ENCODE results near the gene DISC1. TPM values are rescaled to one million over a fixed set of nuclear protein-coding genes. Genes with fewer than 3 reads are reported as not detected.

Gene DISC1
- total and polyA plus RNA-seq, 2 donors (not counting 1 experiment from before 2014, with no cell fraction given), result 2.0 to 4.3 TPM

DNA sequence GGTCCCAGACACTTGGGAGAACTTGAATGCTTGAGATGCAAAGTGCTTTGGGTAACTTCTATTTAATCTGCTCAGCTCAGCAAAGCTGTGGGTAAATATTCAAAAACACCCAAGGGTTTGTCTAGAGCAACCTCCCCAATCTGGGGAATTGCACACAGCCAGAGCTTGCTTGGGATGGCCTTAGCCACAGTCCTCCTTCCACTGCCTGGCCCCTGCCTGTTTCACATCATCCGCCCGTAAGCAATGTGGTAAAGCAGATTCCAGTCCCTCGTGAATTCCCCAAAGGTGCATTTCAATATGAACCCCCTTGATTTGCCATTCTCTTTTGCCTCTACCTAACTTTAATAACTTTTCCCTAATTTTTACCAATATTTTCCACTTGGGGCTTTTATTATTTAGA lies 418.1 kb downstream of the DISC1 start:
- Histone ChIP-seq H3K4me1 (ENCODE audit: control insufficient read depth, extremely low read depth, insufficient read depth, low read length) (no peaks in the 10 kb centered on the region), H3K79me2 (ENCODE audit: control insufficient read depth, insufficient read depth, low read length) (no peaks in the 10 kb centered on the region), H3K9me3 (ENCODE audit: control insufficient read depth, insufficient read depth, low read depth, low read length) (no peaks in the 10 kb centered on the region), H3K4me2 (ENCODE audit: extremely low read depth, insufficient read depth, low read length) (no peak overlapping the region), H3K36me3 (ENCODE audit: control insufficient read depth, insufficient read depth, low read length) (no peaks in the 10 kb centered on the region), H3K9ac (ENCODE audit: insufficient read depth, low read length) (no peak overlapping the region), H4K20me1 (ENCODE audit: control insufficient read depth, extremely low read depth, insufficient read depth, low read length) (no peaks in the 10 kb centered on the region), H3K4me3 (replicated peaks in 1 of 4; ENCODE audit: control extremely low read depth in 1 of 4, insufficient read depth in 1 of 4, low read depth in 3 of 4, low read length in 4 of 4) (no peak overlapping the region), H2AFZ (ENCODE audit: low read length) (no peak overlapping the region), H3K27ac (ENCODE audit: insufficient read depth, low read length) (no peak overlapping the region), H3K27me3 (ENCODE audit: control insufficient read depth, insufficient read depth, low read length) (no peaks in the 10 kb centered on the region)
- no peak for DNase-seq (ENCODE audit: low read depth in 2 of 2)
- TF ChIP-seq EZH2 (IDR thresholded peaks at IDR 0.05; ENCODE audit: low read length, missing control alignments), result no peak
- TF ChIP-seq, protein P1, sequence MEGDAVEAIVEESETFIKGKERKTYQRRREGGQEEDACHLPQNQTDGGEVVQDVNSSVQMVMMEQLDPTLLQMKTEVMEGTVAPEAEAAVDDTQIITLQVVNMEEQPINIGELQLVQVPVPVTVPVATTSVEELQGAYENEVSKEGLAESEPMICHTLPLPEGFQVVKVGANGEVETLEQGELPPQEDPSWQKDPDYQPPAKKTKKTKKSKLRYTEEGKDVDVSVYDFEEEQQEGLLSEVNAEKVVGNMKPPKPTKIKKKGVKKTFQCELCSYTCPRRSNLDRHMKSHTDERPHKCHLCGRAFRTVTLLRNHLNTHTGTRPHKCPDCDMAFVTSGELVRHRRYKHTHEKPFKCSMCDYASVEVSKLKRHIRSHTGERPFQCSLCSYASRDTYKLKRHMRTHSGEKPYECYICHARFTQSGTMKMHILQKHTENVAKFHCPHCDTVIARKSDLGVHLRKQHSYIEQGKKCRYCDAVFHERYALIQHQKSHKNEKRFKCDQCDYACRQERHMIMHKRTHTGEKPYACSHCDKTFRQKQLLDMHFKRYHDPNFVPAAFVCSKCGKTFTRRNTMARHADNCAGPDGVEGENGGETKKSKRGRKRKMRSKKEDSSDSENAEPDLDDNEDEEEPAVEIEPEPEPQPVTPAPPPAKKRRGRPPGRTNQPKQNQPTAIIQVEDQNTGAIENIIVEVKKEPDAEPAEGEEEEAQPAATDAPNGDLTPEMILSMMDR (conservative IDR thresholded peaks at IDR 0.05 in 1 of 2, IDR thresholded peaks at IDR 0.05 in 1 of 2; ENCODE audit: low read depth in 1 of 2, low read length in 2 of 2), result no peak

GRCh38 chr1:232045139-232045994 lies 418.8 kb downstream of the DISC1 start:
- no peaks in the 10 kb centered on the region for H3K27me3 ChIP-seq (ENCODE audit: control insufficient read depth, insufficient read depth, low read length)
- no peak overlapping the region for H3K4me2 ChIP-seq (ENCODE audit: extremely low read depth, insufficient read depth, low read length)
- no peaks in the 10 kb centered on the region for H3K4me1 ChIP-seq (ENCODE audit: control insufficient read depth, extremely low read depth, insufficient read depth, low read length)
- no peaks in the 10 kb centered on the region for H3K36me3 ChIP-seq (ENCODE audit: control insufficient read depth, insufficient read depth, low read length)
- no peaks in the 10 kb centered on the region for H3K9me3 ChIP-seq (ENCODE audit: control insufficient read depth, insufficient read depth, low read depth, low read length)
- no peak overlapping the region for H3K4me3 ChIP-seq (replicated peaks in 1 of 4; ENCODE audit: control extremely low read depth in 1 of 4, insufficient read depth in 1 of 4, low read depth in 3 of 4, low read length in 4 of 4)
- H3K79me2 ChIP-seq (ENCODE audit: control insufficient read depth, insufficient read depth, low read length), result no peaks in the 10 kb centered on the region
- no peak overlapping the region for H3K9ac ChIP-seq (ENCODE audit: insufficient read depth, low read length)
- TF ChIP-seq EZH2 (IDR thresholded peaks at IDR 0.05; ENCODE audit: low read length, missing control alignments), result no peak
- TF ChIP-seq, protein P1 (conservative IDR thresholded peaks at IDR 0.05 in 1 of 2, IDR thresholded peaks at IDR 0.05 in 1 of 2; ENCODE audit: low read depth in 1 of 2, low read length in 2 of 2), result no peak
- no peak for DNase-seq (ENCODE audit: low read depth in 2 of 2)
- no peaks in the 10 kb centered on the region for H4K20me1 ChIP-seq (ENCODE audit: control insufficient read depth, extremely low read depth, insufficient read depth, low read length)
- no peak overlapping the region for H3K27ac ChIP-seq (ENCODE audit: insufficient read depth, low read length)
- no peak overlapping the region for H2AFZ ChIP-seq (ENCODE audit: low read length)

- Histone ChIP-seq H4K20me1 (ENCODE audit: control insufficient read depth, extremely low read depth, insufficient read depth, low read length) (no peaks in the 10 kb centered on the region), H3K9ac (ENCODE audit: insufficient read depth, low read length) (no peak overlapping the region), H3K4me1 (ENCODE audit: control insufficient read depth, extremely low read depth, insufficient read depth, low read length) (no peaks in the 10 kb centered on the region), H3K27me3 (ENCODE audit: control insufficient read depth, insufficient read depth, low read length) (no peaks in the 10 kb centered on the region), H3K79me2 (ENCODE audit: control insufficient read depth, insufficient read depth, low read length) (no peaks in the 10 kb centered on the region), H3K4me3 (replicated peaks in 1 of 4; ENCODE audit: control extremely low read depth in 1 of 4, insufficient read depth in 1 of 4, low read depth in 3 of 4, low read length in 4 of 4) (no peak overlapping the region), H3K4me2 (ENCODE audit: extremely low read depth, insufficient read depth, low read length) (no peak overlapping the region), H3K36me3 (ENCODE audit: control insufficient read depth, insufficient read depth, low read length) (no peaks in the 10 kb centered on the region), H2AFZ (ENCODE audit: low read length) (no peak overlapping the region), H3K27ac (ENCODE audit: insufficient read depth, low read length) (no peak overlapping the region), H3K9me3 (ENCODE audit: control insufficient read depth, insufficient read depth, low read depth, low read length) (no peaks in the 10 kb centered on the region)
- TF ChIP-seq, protein P1 (conservative IDR thresholded peaks at IDR 0.05 in 1 of 2, IDR thresholded peaks at IDR 0.05 in 1 of 2; ENCODE audit: low read depth in 1 of 2, low read length in 2 of 2), result no peak
- TF ChIP-seq EZH2 (IDR thresholded peaks at IDR 0.05; ENCODE audit: low read length, missing control alignments), result no peak
- no peak for DNase-seq (ENCODE audit: low read depth in 2 of 2)
Measured at GRCh38 chr1:232046451-232047306, 420.1 kb downstream of the DISC1 start.

Data from fibroblast of lung (primary cell).